Small intestine (tissue), 7 donors: Measurements from ENCODE around the gene GNAQ. TPM values are rescaled to one million over a fixed set of nuclear protein-coding genes. Genes with fewer than 3 reads are reported as not detected.

Experiments used
- DNase-seq, 2 donors: peaks; one replicate each; pipeline versions ENCODE4 v3.0.0 to v3.0.0-alpha.2; 2013
- FAIRE-seq: peaks from 2 replicates; lab custom pipeline; 2012; peaks lifted over from hg19 to GRCh38; lab: Jason Lieb, UNC
- H3K27ac ChIP-seq, 3 donors: one replicate each; pipeline ENCODE4 v1.5.1; 2013; ENCODE audit warnings: low read length in 2 of 3, mild to moderate bottlenecking in 2 of 3, control low read depth in 1 of 3, inconsistent platforms in 1 of 3, low read depth in 1 of 3, moderate library complexity in 1 of 3
- H3K27me3 ChIP-seq, 3 donors: one replicate each; pipeline ENCODE4 v1.6.1; 2013; ENCODE audit warnings: low read length in 3 of 3, inconsistent platforms in 1 of 3; ENCODE audit not compliant: control insufficient read depth in 3 of 3, insufficient read depth in 3 of 3
- H3K36me3 ChIP-seq, 3 donors: one replicate each; pipeline ENCODE4 v1.6.1; 2013; ENCODE audit warnings: low read length in 3 of 3, inconsistent platforms in 1 of 3, low read depth in 1 of 3, mild to moderate bottlenecking in 1 of 3, moderate library complexity in 1 of 3; ENCODE audit not compliant: control insufficient read depth in 3 of 3, insufficient read depth in 2 of 3
- H3K4me1 ChIP-seq, 3 donors: one replicate each; pipeline ENCODE4 v1.6.1; 2013; ENCODE audit warnings: low read length in 2 of 3, inconsistent platforms in 1 of 3, low read depth in 1 of 3, mild to moderate bottlenecking in 1 of 3, moderate library complexity in 1 of 3; ENCODE audit not compliant: control insufficient read depth in 3 of 3, insufficient read depth in 2 of 3
- H3K4me3 ChIP-seq, 3 donors: one replicate each; pipeline ENCODE4 v1.5.1; 2013; ENCODE audit warnings: low read length in 3 of 3, control low read depth in 1 of 3, inconsistent platforms in 1 of 3, low read depth in 1 of 3, mild to moderate bottlenecking in 1 of 3, moderate library complexity in 1 of 3
- H3K9me3 ChIP-seq, 2 donors: one replicate each; pipeline ENCODE4 v1.6.1; 2013; ENCODE audit warnings: low read depth in 1 of 2, low read length in 1 of 2; ENCODE audit not compliant: control insufficient read depth in 2 of 2, insufficient read depth in 1 of 2
- WGBS, 3 donors: extraction: QIAGEN DNeasy Blood & Tissue Kit; methylation state at CpG; one replicate each; pipeline ENCODE4 v1.1.7; 2013; 5-methylcytosine and 5-hydroxymethylcytosine counted together
- polyA plus RNA-seq, 4 donors: library from polyadenylated mRNA; stranded (reverse) in 3 of 4; unstranded in 1 of 4; fragments of 200-250 nt in 3 of 4; fragments of 120-200 nt in 1 of 4; gene quantifications; one replicate each; pipeline versions ENCODE4 v1.2.1 to v1.2.3, GENCODE V29; 2013
- donor health status: healthy with polysubstance abuse.
- donor health status: control.
- donor health status: control.
- donor health status: Bipolar disorder and iron deficiency.
- donor health status: healthy.

The GNAQ gene
- polyA plus RNA-seq, 4 donors = 10.0 to 32.3 (median 15.6) TPM

GRCh38 chr9:77951369-77951768, 80.2 kb downstream of the GNAQ start:
- H3K27ac ChIP-seq = no peak overlapping the region
- H3K4me3 ChIP-seq = no peak overlapping the region
- H3K27me3 ChIP-seq = no peaks in the 10 kb centered on the region
- H3K9me3 ChIP-seq = no peaks in the 10 kb centered on the region
- no peak for FAIRE-seq
- H3K4me1 ChIP-seq = peaks cover 2 to 28% (median 4%) of the 10 kb centered on the region in 3 donors
- peaks cover 0 to 3% (median 0%) of the 10 kb centered on the region in 3 donors for H3K36me3 ChIP-seq
- no peak for DNase-seq
- 90 to 96% (median 96%) methylated on average over 1 of the region's 1 CpG for WGBS, 3 donors

GRCh38 chr9:77949751-77950436, 81.7 kb downstream of the GNAQ start:
- WGBS, 3 donors = 59 to 74% (median 68%) methylated on average over 5 of the region's 5 CpGs
- no peak for FAIRE-seq
- no peaks in the 10 kb centered on the region for H3K27me3 ChIP-seq
- peaks cover 0 to 3% (median 0%) of the 10 kb centered on the region in 3 donors for H3K36me3 ChIP-seq
- no peaks in the 10 kb centered on the region for H3K9me3 ChIP-seq
- no peak overlapping the region for H3K4me3 ChIP-seq
- H3K4me1 ChIP-seq = peaks cover 4 to 34% (median 14%) of the 10 kb centered on the region in 3 donors
- no peak overlapping the region for H3K27ac ChIP-seq
- no peak for DNase-seq

- H3K27me3 ChIP-seq = no peaks in the 10 kb centered on the region
- peaks cover 4 to 26% (median 21%) of the 10 kb centered on the region in 3 donors for H3K4me1 ChIP-seq
- no peaks in the 10 kb centered on the region for H3K9me3 ChIP-seq
- WGBS, 3 donors = 81 to 85% (median 84%) methylated on average over 3 of the region's 3 CpGs
- no peak overlapping the region for H3K4me3 ChIP-seq
- peaks cover 0 to 3% (median 0%) of the 10 kb centered on the region in 3 donors for H3K36me3 ChIP-seq
- no peak overlapping the region for H3K27ac ChIP-seq
- no peak for FAIRE-seq
- no peak for DNase-seq
Observed at GRCh38 chr9:77947651-77948050, 84.0 kb downstream of the GNAQ start.

- Histone ChIP-seq H3K27ac (peak overlapping the region in 1 of 3 donors; percentile 14), H3K4me1 (peaks cover 4 to 26% (median 21%) of the 10 kb centered on the region in 3 donors), H3K4me3 (no peak overlapping the region), H3K9me3 (no peaks in the 10 kb centered on the region), H3K27me3 (no peaks in the 10 kb centered on the region), H3K36me3 (peaks cover 0 to 3% (median 0%) of the 10 kb centered on the region in 3 donors)
- no peak for DNase-seq
- FAIRE-seq = no peak
- 35 to 61% (median 47%) methylated on average over 5 of the region's 5 CpGs for WGBS, 3 donors
Observed at GRCh38 chr9:77946969-77947620, 84.5 kb downstream of the GNAQ start.

- FAIRE-seq = no peak
- Histone ChIP-seq H3K4me1 (peaks cover 4 to 26% (median 21%) of the 10 kb centered on the region in 3 donors), H3K9me3 (no peaks in the 10 kb centered on the region), H3K4me3 (no peak overlapping the region), H3K27me3 (no peaks in the 10 kb centered on the region), H3K27ac (peak overlapping the region in 1 of 3 donors; percentile 46), H3K36me3 (peaks cover 0 to 3% (median 0%) of the 10 kb centered on the region in 3 donors)
- 77 to 87% (median 84%) methylated on average over 4 of the region's 4 CpGs for WGBS, 3 donors
- DNase-seq = no peak
Observed at GRCh38 chr9:77946296-77946695, 85.3 kb downstream of the GNAQ start.

GRCh38 chr9:77945798-77946197, 85.8 kb downstream of the GNAQ start:
- Histone ChIP-seq H3K36me3 (peaks cover 0 to 3% (median 0%) of the 10 kb centered on the region in 3 donors), H3K4me3 (no peak overlapping the region), H3K27me3 (no peaks in the 10 kb centered on the region), H3K27ac (no peak overlapping the region), H3K4me1 (peaks cover 4 to 26% (median 21%) of the 10 kb centered on the region in 3 donors), H3K9me3 (no peaks in the 10 kb centered on the region)
- no peak for DNase-seq
- WGBS, 3 donors = 61 to 75% (median 68%) methylated on average over 5 of the region's 5 CpGs
- no peak for FAIRE-seq

- Histone ChIP-seq H3K27me3 (no peaks in the 10 kb centered on the region), H3K9me3 (no peaks in the 10 kb centered on the region), H3K4me1 (peaks cover 4 to 24% (median 21%) of the 10 kb centered on the region in 3 donors), H3K36me3 (peaks cover 0 to 3% (median 0%) of the 10 kb centered on the region in 3 donors), H3K27ac (peak overlapping the region; percentile 0 to 80 (median 76)), H3K4me3 (peak overlapping the region in 1 of 3 donors; percentile 18)
- DNase-seq = peak; percentile 66 to 71
- no peak for FAIRE-seq
- WGBS, 3 donors = 23 to 35% (median 34%) methylated on average over 6 of the region's 6 CpGs
Observed at GRCh38 chr9:77944556-77945243, 86.9 kb downstream of the GNAQ start.

GRCh38 chr9:77943057-77943456, 88.6 kb downstream of the GNAQ start:
- DNase-seq = no peak
- Histone ChIP-seq H3K4me3 (no peak overlapping the region), H3K27me3 (no peaks in the 10 kb centered on the region), H3K36me3 (no peaks in the 10 kb centered on the region), H3K4me1 (peaks cover 4 to 21% (median 21%) of the 10 kb centered on the region in 3 donors), H3K27ac (no peak overlapping the region), H3K9me3 (no peaks in the 10 kb centered on the region)
- FAIRE-seq = no peak
- WGBS, 3 donors = 74 to 93% (median 88%) methylated on average over 4 of the region's 4 CpGs
